ENCODE measurements around the gene DHDH. TPM values are rescaled to one million over a fixed set of nuclear protein-coding genes. Genes with fewer than 3 reads are reported as not detected.
A peak's percentile ranks its signal among the peaks of the same experiment; 100 is the strongest.

Gene DHDH
- total RNA-seq, 1 donor from 2014 or later: 3.2 TPM

DNA sequence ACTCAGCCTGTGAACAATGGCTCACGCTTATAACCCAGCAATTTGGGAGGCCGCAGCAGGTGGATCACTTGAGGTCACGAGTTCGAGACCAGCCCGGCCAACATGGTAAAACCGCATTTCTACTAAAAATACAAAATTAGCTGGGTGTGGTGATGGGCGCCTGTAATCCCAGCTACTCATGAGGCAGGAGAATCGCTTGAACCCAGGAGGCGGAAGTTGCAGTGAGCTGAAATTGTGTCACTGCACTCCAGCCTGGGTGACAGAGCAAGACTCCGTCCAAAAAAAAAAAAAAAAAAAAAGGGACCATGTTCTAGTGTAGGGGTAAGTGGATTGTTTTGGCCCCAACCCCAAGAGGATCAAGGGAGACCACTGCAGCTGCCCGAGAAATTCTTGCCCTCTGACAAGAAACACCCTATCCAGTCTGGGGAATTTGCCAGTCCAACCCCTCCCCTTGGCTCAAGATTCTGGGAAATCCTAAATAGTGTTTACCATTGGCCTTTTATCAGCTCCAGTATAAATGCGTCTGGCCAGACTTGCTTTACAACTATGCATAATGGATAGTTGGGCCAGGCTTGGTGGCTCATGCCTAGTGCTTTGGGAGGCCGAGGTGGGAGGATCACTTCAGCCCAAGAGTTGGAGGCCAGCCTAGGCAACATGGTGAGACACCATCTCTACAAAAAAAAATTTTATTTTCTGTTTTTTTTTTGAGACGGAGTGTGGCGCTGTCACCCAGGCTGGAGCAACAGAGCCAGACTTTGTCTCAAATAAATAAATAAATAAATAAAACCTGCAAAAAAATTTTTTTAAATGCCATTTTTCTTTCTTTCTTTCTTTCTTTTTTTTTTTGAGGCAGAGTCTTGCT is 5.1 kb upstream of the DHDH start:
- Mint-ChIP-seq H3K9me3 (no peaks in the 10 kb centered on the region), H3K27ac (no peak overlapping the region), H3K4me3 (no peak overlapping the region), H3K27me3 (ENCODE audit: low read depth) (peaks cover 5% of the 10 kb centered on the region), H3K36me3 (peaks cover 2% of the 10 kb centered on the region), H3K4me1 (peaks cover 11% of the 10 kb centered on the region)
- TF ChIP-seq, protein P1, sequence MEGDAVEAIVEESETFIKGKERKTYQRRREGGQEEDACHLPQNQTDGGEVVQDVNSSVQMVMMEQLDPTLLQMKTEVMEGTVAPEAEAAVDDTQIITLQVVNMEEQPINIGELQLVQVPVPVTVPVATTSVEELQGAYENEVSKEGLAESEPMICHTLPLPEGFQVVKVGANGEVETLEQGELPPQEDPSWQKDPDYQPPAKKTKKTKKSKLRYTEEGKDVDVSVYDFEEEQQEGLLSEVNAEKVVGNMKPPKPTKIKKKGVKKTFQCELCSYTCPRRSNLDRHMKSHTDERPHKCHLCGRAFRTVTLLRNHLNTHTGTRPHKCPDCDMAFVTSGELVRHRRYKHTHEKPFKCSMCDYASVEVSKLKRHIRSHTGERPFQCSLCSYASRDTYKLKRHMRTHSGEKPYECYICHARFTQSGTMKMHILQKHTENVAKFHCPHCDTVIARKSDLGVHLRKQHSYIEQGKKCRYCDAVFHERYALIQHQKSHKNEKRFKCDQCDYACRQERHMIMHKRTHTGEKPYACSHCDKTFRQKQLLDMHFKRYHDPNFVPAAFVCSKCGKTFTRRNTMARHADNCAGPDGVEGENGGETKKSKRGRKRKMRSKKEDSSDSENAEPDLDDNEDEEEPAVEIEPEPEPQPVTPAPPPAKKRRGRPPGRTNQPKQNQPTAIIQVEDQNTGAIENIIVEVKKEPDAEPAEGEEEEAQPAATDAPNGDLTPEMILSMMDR (IDR thresholded peaks at IDR 0.05; ENCODE audit: unreplicated experiment): no peak
- DNase-seq (ENCODE audit: low spot score in 2 of 2, unreplicated experiment in 2 of 2): no peak

DNA sequence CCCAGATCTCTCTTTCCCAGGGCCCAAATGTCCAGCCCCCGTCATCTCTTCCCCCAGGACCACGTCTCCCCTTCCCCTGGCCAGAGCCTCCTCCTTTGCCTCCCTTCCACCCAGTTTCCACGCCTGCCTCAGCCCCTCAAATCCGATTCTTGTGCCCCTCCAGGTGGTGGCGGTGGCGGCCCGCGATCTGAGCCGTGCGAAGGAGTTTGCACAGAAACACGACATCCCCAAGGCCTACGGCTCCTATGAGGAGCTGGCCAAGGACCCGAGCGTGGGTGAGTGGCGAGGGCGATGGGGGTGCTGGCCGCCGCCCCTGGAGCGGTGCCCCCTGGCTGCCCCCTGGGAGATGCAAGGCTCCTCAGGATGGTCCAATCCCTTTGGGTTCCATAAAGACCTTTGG is 1.3 kb downstream of the DHDH start:
- Mint-ChIP-seq H3K4me1 (peaks cover 18% of the 10 kb centered on the region), H3K9me3 (no peaks in the 10 kb centered on the region), H3K36me3 (peaks cover 11% of the 10 kb centered on the region), H3K27me3 (ENCODE audit: low read depth) (peaks cover 5% of the 10 kb centered on the region), H3K27ac (peak overlapping the region; percentile 67), H3K4me3 (no peak overlapping the region)
- no peak for DNase-seq (ENCODE audit: low spot score in 2 of 2, unreplicated experiment in 2 of 2)
- TF ChIP-seq, protein P1 (IDR thresholded peaks at IDR 0.05; ENCODE audit: unreplicated experiment): no peak

DNA sequence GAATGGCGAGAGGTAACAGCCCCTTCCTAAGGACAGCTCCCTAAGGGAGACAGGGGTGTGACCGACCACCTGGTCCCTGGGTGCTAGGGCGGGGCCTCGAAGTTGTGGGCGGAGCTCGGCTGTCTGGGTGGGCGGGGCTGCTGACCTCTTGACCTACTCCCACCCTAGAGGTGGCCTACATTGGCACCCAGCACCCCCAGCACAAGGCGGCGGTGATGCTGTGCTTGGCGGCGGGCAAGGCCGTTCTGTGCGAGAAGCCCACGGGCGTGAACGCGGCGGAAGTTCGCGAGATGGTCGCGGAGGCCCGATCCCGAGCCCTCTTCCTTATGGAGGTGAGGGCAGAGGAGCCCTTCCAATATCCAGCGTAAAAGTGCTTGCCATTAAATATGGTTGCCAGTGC is 2.4 kb downstream of the DHDH start:
- TF ChIP-seq, protein P1 (IDR thresholded peaks at IDR 0.05; ENCODE audit: unreplicated experiment): no peak

DNA sequence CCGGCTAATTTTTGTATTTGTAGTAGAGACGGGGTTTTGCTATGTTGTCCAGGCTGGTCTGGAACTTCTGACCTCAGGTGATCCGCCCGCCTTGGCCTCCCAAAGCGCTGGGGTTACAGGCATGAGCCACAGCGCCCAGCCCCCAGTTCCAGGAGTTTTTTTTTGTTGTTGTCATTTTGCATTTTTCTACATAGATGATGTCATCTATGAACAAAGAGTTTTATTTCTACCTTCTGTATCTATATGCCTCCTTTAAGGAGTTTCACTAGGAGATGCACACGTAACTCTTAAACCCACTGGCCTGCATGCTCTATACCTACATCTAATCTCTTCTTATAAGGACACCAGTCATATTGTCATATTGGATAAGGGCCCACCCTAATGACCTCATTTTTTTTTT is 4.8 kb downstream of the DHDH start:
- TF ChIP-seq, protein P1 (IDR thresholded peaks at IDR 0.05; ENCODE audit: unreplicated experiment): no peak
- Mint-ChIP-seq H3K27ac (no peak overlapping the region), H3K36me3 (peaks cover 25% of the 10 kb centered on the region), H3K27me3 (ENCODE audit: low read depth) (peaks cover 2% of the 10 kb centered on the region), H3K4me3 (no peak overlapping the region), H3K9me3 (peaks cover 5% of the 10 kb centered on the region), H3K4me1 (peaks cover 16% of the 10 kb centered on the region)
- DNase-seq (ENCODE audit: low spot score in 2 of 2, unreplicated experiment in 2 of 2): no peak

More for the DNA sequence above, 2.4 kb downstream of the DHDH start:
- Mint-ChIP-seq H3K36me3 (peaks cover 17% of the 10 kb centered on the region), H3K27ac (no peak overlapping the region), H3K9me3 (no peaks in the 10 kb centered on the region), H3K4me3 (no peak overlapping the region), H3K4me1 (peaks cover 18% of the 10 kb centered on the region), H3K27me3 (ENCODE audit: low read depth) (peaks cover 5% of the 10 kb centered on the region)
- no peak for DNase-seq (ENCODE audit: low spot score in 2 of 2, unreplicated experiment in 2 of 2)

DNA sequence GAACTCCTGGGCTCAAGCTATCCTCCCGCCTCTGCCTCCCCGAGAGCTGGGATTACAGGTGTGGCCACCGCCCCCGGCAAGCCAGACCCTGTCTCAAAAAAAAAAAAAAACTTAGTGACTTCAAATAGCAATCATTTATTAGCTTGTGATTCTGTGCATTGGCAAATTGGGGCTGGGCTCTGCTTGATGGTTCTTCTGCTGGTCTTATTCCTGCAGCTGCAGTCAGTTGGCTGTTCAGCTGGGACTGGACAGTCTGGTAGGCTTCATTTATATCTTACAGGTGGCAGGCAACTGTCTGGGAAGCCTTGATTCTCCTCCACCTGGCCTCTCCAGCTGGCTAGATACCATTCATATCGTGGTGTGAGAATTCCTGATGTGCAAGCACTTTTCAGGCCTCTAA is 7.4 kb downstream of the DHDH start:
- H3K4me1 Mint-ChIP-seq: no peaks in the 10 kb centered on the region
- H3K9me3 Mint-ChIP-seq: peaks cover 5% of the 10 kb centered on the region
- DNase-seq (ENCODE audit: low spot score in 2 of 2, unreplicated experiment in 2 of 2): no peak
- H3K4me3 Mint-ChIP-seq: no peak overlapping the region
- H3K27ac Mint-ChIP-seq: no peak overlapping the region
- TF ChIP-seq, protein P1 (IDR thresholded peaks at IDR 0.05; ENCODE audit: unreplicated experiment): no peak
- peaks cover 25% of the 10 kb centered on the region for H3K36me3 Mint-ChIP-seq
- no peaks in the 10 kb centered on the region for H3K27me3 Mint-ChIP-seq (ENCODE audit: low read depth)
